Fibroblast of lung (primary cell): ENCODE data around the gene GOLGA1.

Experiments
- CTCF ChIP-seq, 2 donors: IDR thresholded peaks in 1 of 2; conservative IDR thresholded peaks in 1 of 2; 1 replicate in 1 of 2; 2 replicates in 1 of 2; pipeline ENCODE4 v1.5.1; 2011 to 2012; ENCODE audit warnings: low read length in 2 of 2, control low read depth in 1 of 2, inconsistent platforms in 1 of 2, low read depth in 1 of 2, mild to moderate bottlenecking in 1 of 2
- EZH2 ChIP-seq: IDR thresholded peaks from 2 replicates; pipeline ENCODE4 v1.5.1; 2012; ENCODE audit warnings: low read length, control low read depth, mild to moderate bottlenecking; ENCODE audit errors: missing control alignments

DNA sequence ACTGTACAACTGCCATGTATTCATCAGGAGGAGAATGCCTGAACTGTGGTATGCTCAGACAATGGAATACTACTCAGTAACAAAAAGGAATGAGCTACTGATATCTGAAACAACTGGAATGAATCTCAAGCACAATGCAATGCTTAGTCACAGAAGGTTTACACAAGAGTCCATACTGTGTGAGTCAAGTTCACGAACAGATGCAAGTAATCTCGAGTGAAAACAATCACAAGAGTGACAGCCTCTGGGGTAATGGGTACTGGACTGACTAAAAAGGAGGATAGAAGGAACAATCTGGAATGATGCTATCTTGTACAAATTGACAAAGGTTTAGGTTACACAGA, 19.5 kb upstream of the GOLGA1 start:
- TF ChIP-seq CTCF (conservative IDR thresholded peaks at IDR 0.05 in 1 of 2, IDR thresholded peaks at IDR 0.05 in 1 of 2; ENCODE audit: low read depth in 1 of 2, low read length in 2 of 2) (no peak), EZH2 (no peak)
